Measurements from ENCODE around the gene SH3BP5. TPM values are rescaled to one million over a fixed set of nuclear protein-coding genes. Genes with fewer than 3 reads are reported as not detected.

SH3BP5 gene
- total and polyA plus RNA-seq, 2 donors (not counting 1 experiment from before 2014, with no cell fraction given): 76.6 to 92.3 TPM

DNA sequence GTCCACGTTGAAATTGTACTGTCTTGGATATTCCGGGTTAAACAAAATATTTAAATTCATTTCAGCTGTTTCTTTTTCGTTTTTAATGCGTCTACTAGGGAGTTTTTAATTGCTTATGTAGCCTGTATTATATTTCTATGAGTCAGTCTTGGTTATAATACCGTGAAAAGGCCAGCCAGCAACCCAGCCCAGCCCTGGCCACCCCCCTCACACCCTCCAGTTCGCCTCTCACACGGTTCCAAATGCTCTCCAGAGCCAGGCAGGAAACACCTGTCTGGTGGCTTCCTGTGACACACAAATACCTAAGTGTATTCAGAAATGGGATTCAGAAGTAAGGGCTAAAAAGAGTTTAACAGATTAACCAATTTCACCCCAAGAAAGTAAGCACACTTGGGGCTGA, 4.4 kb downstream of the SH3BP5 start:
- Histone ChIP-seq H3K4me2 (replicated peaks; ENCODE audit: low read depth, low read length, poor library complexity, severe bottlenecking) (peak overlapping the region; percentile 81), H3K9ac (ENCODE audit: low read length) (peak overlapping the region; percentile 16), H3K9me3 (ENCODE audit: control extremely low read depth in 1 of 3, control insufficient read depth in 2 of 3, insufficient read depth in 1 of 3, low read length in 2 of 3) (no peaks in the 10 kb centered on the region), H3K27me3 (replicated peaks in 1 of 4; ENCODE audit: control extremely low read depth in 1 of 4, control insufficient read depth in 3 of 4, insufficient read depth in 4 of 4, low read length in 3 of 4) (no peaks in the 10 kb centered on the region), H3K4me3 (ENCODE audit: control extremely low read depth in 1 of 5, extremely low read depth in 1 of 5, insufficient read depth in 1 of 5, low read depth in 2 of 5, low read length in 4 of 5) (peak overlapping the region in 1 of 5 experiments; percentile 35), H3K79me2 (ENCODE audit: control insufficient read depth, insufficient read depth, low read length) (peaks cover 100% of the 10 kb centered on the region), H3K4me1 (ENCODE audit: control insufficient read depth in 2 of 2, insufficient read depth in 2 of 2, low read length in 2 of 2) (peaks cover 71 to 76% of the 10 kb centered on the region in 2 donors), H3K36me3 (replicated peaks in 1 of 2; ENCODE audit: control extremely low read depth in 1 of 2, control insufficient read depth in 1 of 2, extremely low read depth in 1 of 2, insufficient read depth in 2 of 2, low read length in 1 of 2) (peaks cover 4 to 70% of the 10 kb centered on the region in 2 experiments), H3K27ac (ENCODE audit: low read length in 2 of 2) (peak overlapping the region; percentile 35 to 67), H4K20me1 (ENCODE audit: control insufficient read depth, insufficient read depth, low read length, poor library complexity, severe bottlenecking) (peaks cover 85% of the 10 kb centered on the region), H2AFZ (ENCODE audit: insufficient read depth, low read depth, low read length, poor library complexity, severe bottlenecking) (no peak overlapping the region)
- WGBS (ENCODE audit: insufficient coverage): 0% methylated on average over 1 of the region's 7 CpGs
- H3K27ac Mint-ChIP-seq: peak overlapping the region; percentile 88
- ChIA-PET POLR2A (interaction anchor here (0.5 to 2.3 kb wide), 4 partner anchors 8 to 36 kb away, joined by 3 to 10 read pairs (median 6); no protein-coding TSS in a partner anchor), CTCF (interaction anchor here (0.6 to 11.5 kb wide), 10 partner anchors 8 to 77 kb away, joined by 3 to 221 read pairs (median 4); no protein-coding TSS in a partner anchor)
- H3K4me1 Mint-ChIP-seq: peaks cover 84% of the 10 kb centered on the region
- H3K4me3 Mint-ChIP-seq: peak overlapping the region; percentile 74
- ATAC-seq (ENCODE audit: low read depth) (peak; percentile 16), DNase-seq (peak; percentile 53)
- intact Hi-C loops (cut with micrococcal nuclease): no loop called here
- no peaks in the 10 kb centered on the region for H3K27me3 Mint-ChIP-seq
- no peak for TF ChIP-seq CTCF (IDR thresholded peaks at IDR 0.05)
- TF ChIP-seq EZH2 (IDR thresholded peaks at IDR 0.05; ENCODE audit: borderline replicate concordance, insufficient read depth, low read depth, low read length, poor library complexity, severe bottlenecking): no peak
- no peaks in the 10 kb centered on the region for H3K9me3 Mint-ChIP-seq (ENCODE audit: insufficient read depth)

GRCh38 chr3:15326673-15327072, 5.7 kb downstream of the SH3BP5 start:
- peaks cover 4 to 72% of the 10 kb centered on the region in 2 experiments for H3K36me3 ChIP-seq (replicated peaks in 1 of 2; ENCODE audit: control extremely low read depth in 1 of 2, control insufficient read depth in 1 of 2, extremely low read depth in 1 of 2, insufficient read depth in 2 of 2, low read length in 1 of 2)
- H3K4me1 Mint-ChIP-seq: peaks cover 85% of the 10 kb centered on the region
- peak overlapping the region; percentile 52 for H3K4me3 Mint-ChIP-seq
- no peak for ATAC-seq (ENCODE audit: low read depth)
- no peaks in the 10 kb centered on the region for H3K9me3 ChIP-seq (ENCODE audit: control extremely low read depth in 1 of 3, control insufficient read depth in 2 of 3, insufficient read depth in 1 of 3, low read length in 2 of 3)
- H3K9ac ChIP-seq (ENCODE audit: low read length): no peak overlapping the region
- peaks cover 100% of the 10 kb centered on the region for H3K79me2 ChIP-seq (ENCODE audit: control insufficient read depth, insufficient read depth, low read length)
- H3K27me3 Mint-ChIP-seq: no peaks in the 10 kb centered on the region
- no peaks in the 10 kb centered on the region for H3K27me3 ChIP-seq (replicated peaks in 1 of 4; ENCODE audit: control extremely low read depth in 1 of 4, control insufficient read depth in 3 of 4, insufficient read depth in 4 of 4, low read length in 3 of 4)
- WGBS (ENCODE audit: insufficient coverage): 17% methylated on average over 1 of the region's 2 CpGs
- DNase-seq: no peak
- no peaks in the 10 kb centered on the region for H3K9me3 Mint-ChIP-seq (ENCODE audit: insufficient read depth)
- H3K4me1 ChIP-seq (ENCODE audit: control insufficient read depth in 2 of 2, insufficient read depth in 2 of 2, low read length in 2 of 2): peaks cover 69 to 81% of the 10 kb centered on the region in 2 donors
- H3K27ac ChIP-seq (ENCODE audit: low read length in 2 of 2): no peak overlapping the region
- H3K4me2 ChIP-seq (replicated peaks; ENCODE audit: low read depth, low read length, poor library complexity, severe bottlenecking): peak overlapping the region; percentile 22
- ChIA-PET POLR2A (interaction anchor here (0.6 kb wide), 1 partner anchor 29 kb away, joined by 6 read pairs; no protein-coding TSS in a partner anchor), CTCF (interaction anchor here (1.3 to 11.5 kb wide), 3 partner anchors 10 to 57 kb away, joined by 3 to 221 read pairs (median 3); no protein-coding TSS in a partner anchor)
- TF ChIP-seq CTCF (IDR thresholded peaks at IDR 0.05) (no peak), EZH2 (IDR thresholded peaks at IDR 0.05; ENCODE audit: borderline replicate concordance, insufficient read depth, low read depth, low read length, poor library complexity, severe bottlenecking) (no peak)
- H4K20me1 ChIP-seq (ENCODE audit: control insufficient read depth, insufficient read depth, low read length, poor library complexity, severe bottlenecking): peaks cover 90% of the 10 kb centered on the region
- intact Hi-C loops (cut with micrococcal nuclease): no loop called here
- H2AFZ ChIP-seq (ENCODE audit: insufficient read depth, low read depth, low read length, poor library complexity, severe bottlenecking): no peak overlapping the region
- H3K4me3 ChIP-seq (ENCODE audit: control extremely low read depth in 1 of 5, extremely low read depth in 1 of 5, insufficient read depth in 1 of 5, low read depth in 2 of 5, low read length in 4 of 5): no peak overlapping the region
- H3K27ac Mint-ChIP-seq: peak overlapping the region; percentile 76

Data from B cell (primary cell).